Measurements from ENCODE around the gene CT45A3.
"Not testable (repeated sequence)": the region's sequence is repeated elsewhere in the genome, so short reads cannot be mapped to it uniquely, and the experiment has no call there.

Gene CT45A3

GRCh38 chrX:135737366-135738071 is 30.5 kb downstream of the CT45A3 start:
- Histone ChIP-seq H3K27ac (no peak overlapping the region), H3K4me3 (ENCODE audit: low read depth, low read length) (no peak overlapping the region), H3K9me3 (ENCODE audit: control insufficient read depth, low read length) (no peaks in the 10 kb centered on the region), H3K27me3 (ENCODE audit: control insufficient read depth, insufficient read depth, low read length) (no peaks in the 10 kb centered on the region), H3K4me1 (no peaks in the 10 kb centered on the region), H3K4me2 (ENCODE audit: low read length) (no peak overlapping the region), H3K9ac (no peak overlapping the region), H3K36me3 (ENCODE audit: control insufficient read depth, insufficient read depth, low read length) (no peaks in the 10 kb centered on the region), H3K79me2 (no peaks in the 10 kb centered on the region), H2AFZ (no peak overlapping the region)
- no peak for TF ChIP-seq CTCF (IDR thresholded peaks at IDR 0.05)

GRCh38 chrX:135734666-135735065 is 33.3 kb downstream of the CT45A3 start:
- H3K36me3 ChIP-seq (ENCODE audit: control insufficient read depth, insufficient read depth, low read length); H3K27ac ChIP-seq; H2AFZ ChIP-seq; H3K4me1 ChIP-seq; H3K9me3 ChIP-seq (ENCODE audit: control insufficient read depth, low read length); H3K4me2 ChIP-seq (ENCODE audit: low read length); H3K27me3 ChIP-seq (ENCODE audit: control insufficient read depth, insufficient read depth, low read length); H3K79me2 ChIP-seq; H3K9ac ChIP-seq; H3K4me3 ChIP-seq (ENCODE audit: low read depth, low read length): not testable (repeated sequence)

- Histone ChIP-seq H3K4me1 (no peaks in the 10 kb centered on the region), H3K27me3 (ENCODE audit: control insufficient read depth, insufficient read depth, low read length) (no peaks in the 10 kb centered on the region), H3K4me3 (ENCODE audit: low read depth, low read length) (no peak overlapping the region), H3K9ac (no peak overlapping the region), H3K4me2 (ENCODE audit: low read length) (no peak overlapping the region), H3K27ac (no peak overlapping the region), H3K79me2 (no peaks in the 10 kb centered on the region), H3K9me3 (ENCODE audit: control insufficient read depth, low read length) (no peaks in the 10 kb centered on the region), H2AFZ (no peak overlapping the region), H3K36me3 (ENCODE audit: control insufficient read depth, insufficient read depth, low read length) (no peaks in the 10 kb centered on the region)
- TF ChIP-seq CTCF (IDR thresholded peaks at IDR 0.05) = no peak
Measured at GRCh38 chrX:135713795-135714194, 54.2 kb downstream of the CT45A3 start.

GRCh38 chrX:135713183-135713689 is 54.8 kb downstream of the CT45A3 start, which contains the start of gene CT45A1:
TSS of gene CT45A1 (plus strand) at chrX:135713639. CDS start at chrX:135718941, 5,302 bp downstream.
- H3K36me3 ChIP-seq (ENCODE audit: control insufficient read depth, insufficient read depth, low read length); H3K9ac ChIP-seq; H3K4me2 ChIP-seq (ENCODE audit: low read length); H3K79me2 ChIP-seq; H3K4me1 ChIP-seq; H3K9me3 ChIP-seq (ENCODE audit: control insufficient read depth, low read length); H3K27ac ChIP-seq; H2AFZ ChIP-seq; H3K4me3 ChIP-seq (ENCODE audit: low read depth, low read length); H3K27me3 ChIP-seq (ENCODE audit: control insufficient read depth, insufficient read depth, low read length): not testable (repeated sequence)

All from parathyroid adenoma (tissue), 2 donors.